Measurements from ENCODE around the gene GMDS. TPM values are rescaled to one million over a fixed set of nuclear protein-coding genes. Genes with fewer than 3 reads are reported as not detected.

Gene GMDS
- total RNA-seq, 1 donor from 2014 or later, result 17.9 TPM

DNA sequence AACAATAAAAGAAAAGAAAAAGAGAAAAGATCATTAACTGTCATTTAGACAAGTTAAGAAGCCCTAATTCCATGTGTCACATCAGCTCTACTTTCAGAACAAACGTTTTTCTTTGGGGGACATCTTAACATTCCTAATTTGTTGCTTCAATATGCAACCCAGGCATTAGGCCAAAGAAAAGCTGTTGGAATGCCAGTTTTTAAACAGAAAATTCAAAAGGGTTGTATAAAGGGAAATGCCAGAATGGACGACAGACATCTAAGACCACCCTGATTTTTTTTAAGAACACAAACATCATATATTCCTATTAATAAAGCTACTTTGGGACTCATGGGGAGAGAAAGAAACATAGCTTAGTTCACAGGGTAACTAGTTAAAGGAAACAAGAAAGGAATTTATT, 315.0 kb downstream of the GMDS start:
- no peak for DNase-seq (ENCODE audit: low read depth)
- no peak overlapping the region for H3K4me3 ChIP-seq (ENCODE audit: low read depth, low read length)
- no peak for TF ChIP-seq CTCF (conservative IDR thresholded peaks at IDR 0.05; ENCODE audit: low read depth, low read length)

- no peak for TF ChIP-seq CTCF (conservative IDR thresholded peaks at IDR 0.05; ENCODE audit: low read depth, low read length)
- H3K4me3 ChIP-seq (ENCODE audit: low read depth, low read length), result no peak overlapping the region
- DNase-seq (ENCODE audit: low read depth), result no peak
Observed at GRCh38 chr6:1929931-1930330, 315.5 kb downstream of the GMDS start.

DNA sequence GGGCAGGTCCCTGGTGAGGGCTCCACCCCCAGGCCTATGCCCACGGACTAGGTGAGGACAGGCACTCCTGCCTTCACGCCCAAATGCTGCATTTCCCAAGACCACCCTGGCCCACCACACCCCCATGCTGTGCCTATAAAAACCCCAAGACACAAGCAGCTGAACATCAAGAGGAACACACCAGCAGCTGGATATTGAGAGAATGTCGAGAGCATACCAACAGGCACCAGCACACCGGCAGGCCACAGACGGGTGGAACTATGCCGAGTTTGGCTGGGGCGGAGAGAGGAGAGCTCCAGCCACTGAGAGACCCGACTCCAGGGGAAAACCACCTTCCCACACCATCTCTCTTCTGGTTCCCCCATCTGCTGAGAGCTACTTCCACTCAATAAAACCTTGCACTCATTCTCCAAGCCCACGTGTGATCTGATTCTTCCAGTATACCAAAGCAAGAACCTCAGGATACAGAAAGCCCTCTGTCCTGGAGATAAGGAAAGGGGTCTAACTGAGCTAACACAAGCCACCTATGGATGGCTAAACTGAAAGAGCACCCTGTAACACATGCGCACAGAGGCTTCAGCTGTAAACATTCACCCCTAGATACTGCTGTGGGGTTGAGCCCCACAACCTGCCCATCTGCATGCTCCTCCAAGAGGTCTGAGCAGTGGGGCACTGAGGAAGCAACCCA, 319.5 kb downstream of the GMDS start:
- no peak overlapping the region for H3K4me3 ChIP-seq (ENCODE audit: low read depth, low read length)
- no peak for TF ChIP-seq CTCF (conservative IDR thresholded peaks at IDR 0.05; ENCODE audit: low read depth, low read length)
- no peak for DNase-seq (ENCODE audit: low read depth)

DNA sequence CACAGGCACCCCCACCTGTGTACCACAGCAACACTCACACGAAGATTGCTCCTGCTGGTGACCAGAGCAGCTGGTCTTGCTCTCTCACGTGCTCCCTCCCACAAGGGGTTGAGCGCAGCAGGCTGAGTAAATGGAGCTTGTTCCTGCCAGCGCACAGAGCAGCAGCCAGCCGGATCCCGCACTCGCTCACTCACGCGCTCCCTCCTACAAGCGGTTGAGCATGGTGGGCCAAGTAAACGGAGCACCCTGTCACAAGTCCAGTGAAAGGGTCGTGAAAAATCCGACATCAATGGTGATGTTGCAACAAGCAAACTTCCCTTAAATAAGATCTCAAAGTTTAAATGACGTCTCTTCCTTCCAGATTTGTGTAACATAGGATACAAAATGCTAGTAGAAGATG, 322.0 kb downstream of the GMDS start:
- no peak for DNase-seq (ENCODE audit: low read depth)
- TF ChIP-seq CTCF (conservative IDR thresholded peaks at IDR 0.05; ENCODE audit: low read depth, low read length), result no peak
- no peak overlapping the region for H3K4me3 ChIP-seq (ENCODE audit: low read depth, low read length)

DNA sequence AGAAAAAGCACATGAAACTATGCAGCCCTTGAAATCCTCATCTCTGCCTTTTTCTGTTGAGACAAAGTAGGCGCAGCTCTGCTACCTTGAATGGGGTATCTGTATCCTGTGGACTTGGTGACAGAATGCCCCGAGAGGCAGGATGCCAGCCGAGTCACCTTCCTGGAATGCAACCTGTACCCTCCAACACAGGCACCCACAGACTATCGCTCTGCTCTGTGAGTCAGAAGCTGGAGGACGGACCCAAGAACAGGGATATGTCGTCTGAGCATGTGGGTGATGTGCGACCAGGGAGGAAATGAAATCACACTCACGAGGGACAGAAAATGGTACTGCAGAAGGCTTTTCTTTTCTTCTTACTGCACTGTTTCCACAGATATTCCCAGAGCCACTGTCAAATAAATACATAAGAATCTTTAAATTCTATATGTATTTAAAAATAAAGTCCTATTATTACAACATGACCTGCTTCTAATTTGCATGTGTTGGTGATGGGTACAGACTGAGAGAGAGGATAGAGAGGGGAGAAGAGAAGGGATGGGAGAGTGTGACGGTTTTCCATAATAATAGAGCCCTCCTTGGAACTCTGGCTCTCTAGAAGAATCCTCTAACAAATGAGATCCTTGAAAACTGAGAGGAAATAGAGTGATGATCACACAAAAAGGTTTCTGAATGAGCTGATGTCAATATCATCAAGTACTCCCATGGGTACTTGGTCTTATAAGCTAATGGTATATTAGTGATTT, 327.6 kb downstream of the GMDS start:
- no peak for TF ChIP-seq CTCF (conservative IDR thresholded peaks at IDR 0.05; ENCODE audit: low read depth, low read length)
- no peak overlapping the region for H3K4me3 ChIP-seq (ENCODE audit: low read depth, low read length)
- peak; percentile 87 for DNase-seq (ENCODE audit: low read depth)

DNA sequence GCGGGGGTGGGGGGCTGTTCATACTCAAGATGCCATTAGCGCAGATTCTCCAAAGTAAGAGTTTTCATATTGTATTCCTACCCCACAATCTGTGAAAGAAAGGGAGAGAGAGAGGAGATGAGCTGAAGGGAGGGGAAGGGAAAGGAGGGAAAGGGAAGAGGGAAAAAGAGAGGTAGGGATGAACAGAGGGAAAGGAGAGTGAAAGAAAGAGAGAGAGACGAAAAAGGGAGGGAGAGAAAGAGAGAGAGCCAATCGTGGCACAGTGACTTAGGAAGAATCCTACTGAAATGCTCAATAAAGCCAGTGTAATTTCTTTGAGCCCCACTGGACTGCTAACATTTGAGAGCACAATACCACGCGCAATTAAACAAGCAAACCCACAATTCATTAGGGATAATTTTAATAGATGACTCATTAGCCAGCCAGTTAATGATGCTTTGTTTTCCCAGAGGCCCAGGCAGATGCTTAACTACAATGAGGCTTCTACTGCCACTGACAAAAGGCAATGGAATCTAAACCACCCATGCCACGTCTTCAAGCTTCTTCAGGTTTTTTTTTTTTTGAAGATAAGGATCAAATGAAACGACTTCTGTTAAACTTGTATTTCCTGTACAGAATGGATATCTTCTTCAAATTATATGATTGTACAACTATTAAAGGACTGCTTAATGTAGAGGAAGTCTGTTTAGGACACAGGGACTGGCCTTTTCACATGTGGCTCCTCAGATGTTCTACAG, 328.9 kb downstream of the GMDS start:
- DNase-seq (ENCODE audit: low read depth), result peak; percentile 84
- TF ChIP-seq CTCF (conservative IDR thresholded peaks at IDR 0.05; ENCODE audit: low read depth, low read length), result no peak
- no peak overlapping the region for H3K4me3 ChIP-seq (ENCODE audit: low read depth, low read length)
